Liver (tissue), 3 donors: ENCODE results near the gene CDSN.

Experiments
- EGR1 ChIP-seq, 2 donors: IDR thresholded peaks; 2 replicates each; pipeline ENCODE4 v1.6.1; 2016 to 2018; ENCODE audit warnings: antibody characterized with exemption in 2 of 2, low read depth in 2 of 2
- FOXA1 ChIP-seq: IDR thresholded peaks from 2 replicates; pipeline ENCODE4 v1.6.1; 2016; ENCODE audit warnings: antibody characterized with exemption
- GABPA ChIP-seq, 2 donors: IDR thresholded peaks in 1 of 2; conservative IDR thresholded peaks in 1 of 2; 2 replicates each; pipeline ENCODE4 v1.6.1; 2016; ENCODE audit warnings: antibody characterized with exemption in 2 of 2, mild to moderate bottlenecking in 1 of 2, moderate library complexity in 1 of 2
- MAX ChIP-seq: IDR thresholded peaks from 2 replicates; pipeline ENCODE4 v1.6.1; 2016; ENCODE audit warnings: antibody characterized with exemption
- SP1 ChIP-seq: IDR thresholded peaks from 2 replicates; pipeline ENCODE4 v1.6.1; 2018; ENCODE audit warnings: antibody characterized with exemption, mild to moderate bottlenecking
- TAF1 ChIP-seq: conservative IDR thresholded peaks from 2 replicates; pipeline ENCODE4 v1.6.1; 2016; ENCODE audit warnings: antibody characterized with exemption, mild to moderate bottlenecking
- TF ChIP-seq, protein P1 (sequence below): fragments of 150-350 bp; IDR thresholded peaks from 2 replicates; pipeline ENCODE4 v1.5.1; 2017; ENCODE audit warnings: improper control_type of control experiment, low read depth, low read length; ENCODE audit not compliant: missing input control
- TF ChIP-seq, protein P2 (sequence below): IDR thresholded peaks from 2 replicates; pipeline ENCODE4 v1.6.1; 2016; ENCODE audit warnings: antibody characterized with exemption, mild to moderate bottlenecking
- TF ChIP-seq, protein P3 (sequence below): IDR thresholded peaks from 2 replicates; pipeline ENCODE4 v1.6.1; 2016; ENCODE audit warnings: antibody characterized with exemption
- donor health status: healthy.
- donor health status: healthy.

GRCh38 chr6:31125586-31126363 is 5.5 kb upstream of the CDSN start:
- TF ChIP-seq, protein P1, sequence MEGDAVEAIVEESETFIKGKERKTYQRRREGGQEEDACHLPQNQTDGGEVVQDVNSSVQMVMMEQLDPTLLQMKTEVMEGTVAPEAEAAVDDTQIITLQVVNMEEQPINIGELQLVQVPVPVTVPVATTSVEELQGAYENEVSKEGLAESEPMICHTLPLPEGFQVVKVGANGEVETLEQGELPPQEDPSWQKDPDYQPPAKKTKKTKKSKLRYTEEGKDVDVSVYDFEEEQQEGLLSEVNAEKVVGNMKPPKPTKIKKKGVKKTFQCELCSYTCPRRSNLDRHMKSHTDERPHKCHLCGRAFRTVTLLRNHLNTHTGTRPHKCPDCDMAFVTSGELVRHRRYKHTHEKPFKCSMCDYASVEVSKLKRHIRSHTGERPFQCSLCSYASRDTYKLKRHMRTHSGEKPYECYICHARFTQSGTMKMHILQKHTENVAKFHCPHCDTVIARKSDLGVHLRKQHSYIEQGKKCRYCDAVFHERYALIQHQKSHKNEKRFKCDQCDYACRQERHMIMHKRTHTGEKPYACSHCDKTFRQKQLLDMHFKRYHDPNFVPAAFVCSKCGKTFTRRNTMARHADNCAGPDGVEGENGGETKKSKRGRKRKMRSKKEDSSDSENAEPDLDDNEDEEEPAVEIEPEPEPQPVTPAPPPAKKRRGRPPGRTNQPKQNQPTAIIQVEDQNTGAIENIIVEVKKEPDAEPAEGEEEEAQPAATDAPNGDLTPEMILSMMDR: no peak
- TF ChIP-seq MAX (no peak), EGR1 (IDR thresholded peaks at IDR 0.05; ENCODE audit: low read depth in 2 of 2) (no peak), GABPA (IDR thresholded peaks at IDR 0.05 in 1 of 2, conservative IDR thresholded peaks at IDR 0.05 in 1 of 2) (no peak), TAF1 (no peak), SP1 (no peak), FOXA1 (no peak)
- TF ChIP-seq, protein P2, sequence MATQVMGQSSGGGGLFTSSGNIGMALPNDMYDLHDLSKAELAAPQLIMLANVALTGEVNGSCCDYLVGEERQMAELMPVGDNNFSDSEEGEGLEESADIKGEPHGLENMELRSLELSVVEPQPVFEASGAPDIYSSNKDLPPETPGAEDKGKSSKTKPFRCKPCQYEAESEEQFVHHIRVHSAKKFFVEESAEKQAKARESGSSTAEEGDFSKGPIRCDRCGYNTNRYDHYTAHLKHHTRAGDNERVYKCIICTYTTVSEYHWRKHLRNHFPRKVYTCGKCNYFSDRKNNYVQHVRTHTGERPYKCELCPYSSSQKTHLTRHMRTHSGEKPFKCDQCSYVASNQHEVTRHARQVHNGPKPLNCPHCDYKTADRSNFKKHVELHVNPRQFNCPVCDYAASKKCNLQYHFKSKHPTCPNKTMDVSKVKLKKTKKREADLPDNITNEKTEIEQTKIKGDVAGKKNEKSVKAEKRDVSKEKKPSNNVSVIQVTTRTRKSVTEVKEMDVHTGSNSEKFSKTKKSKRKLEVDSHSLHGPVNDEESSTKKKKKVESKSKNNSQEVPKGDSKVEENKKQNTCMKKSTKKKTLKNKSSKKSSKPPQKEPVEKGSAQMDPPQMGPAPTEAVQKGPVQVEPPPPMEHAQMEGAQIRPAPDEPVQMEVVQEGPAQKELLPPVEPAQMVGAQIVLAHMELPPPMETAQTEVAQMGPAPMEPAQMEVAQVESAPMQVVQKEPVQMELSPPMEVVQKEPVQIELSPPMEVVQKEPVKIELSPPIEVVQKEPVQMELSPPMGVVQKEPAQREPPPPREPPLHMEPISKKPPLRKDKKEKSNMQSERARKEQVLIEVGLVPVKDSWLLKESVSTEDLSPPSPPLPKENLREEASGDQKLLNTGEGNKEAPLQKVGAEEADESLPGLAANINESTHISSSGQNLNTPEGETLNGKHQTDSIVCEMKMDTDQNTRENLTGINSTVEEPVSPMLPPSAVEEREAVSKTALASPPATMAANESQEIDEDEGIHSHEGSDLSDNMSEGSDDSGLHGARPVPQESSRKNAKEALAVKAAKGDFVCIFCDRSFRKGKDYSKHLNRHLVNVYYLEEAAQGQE: no peak
- TF ChIP-seq, protein P3, sequence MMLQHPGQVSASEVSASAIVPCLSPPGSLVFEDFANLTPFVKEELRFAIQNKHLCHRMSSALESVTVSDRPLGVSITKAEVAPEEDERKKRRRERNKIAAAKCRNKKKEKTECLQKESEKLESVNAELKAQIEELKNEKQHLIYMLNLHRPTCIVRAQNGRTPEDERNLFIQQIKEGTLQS: no peak
